Lower lobe of right lung (tissue), 2 donors: ENCODE data around the gene KMT2B. TPM values are rescaled to one million over a fixed set of nuclear protein-coding genes. Genes with fewer than 3 reads are reported as not detected.
"Not testable (repeated sequence)": the region's sequence is repeated elsewhere in the genome, so short reads cannot be mapped to it uniquely, and the experiment has no call there.

Source experiments
- ATAC-seq, 2 donors: fragments of 200-7000 bp; cut with Tn5 transposase; one replicate each; pipeline ENCODE4 v1.9.1; 2020 to 2022; ENCODE audit warnings: mild to moderate bottlenecking in 2 of 2, moderate library complexity in 2 of 2
- DNase-seq: peaks from one replicate; pipeline ENCODE4 v3.0.0-alpha.2; 2020
- H3K27ac ChIP-seq: fragments of 200-600 bp; one replicate; pipeline ENCODE4 v1.8.0; 2022
- H3K27me3 ChIP-seq: fragments of 200-600 bp; one replicate; pipeline ENCODE4 v1.8.0; 2022; ENCODE audit warnings: low read depth
- H3K36me3 ChIP-seq: fragments of 200-600 bp; one replicate; pipeline ENCODE4 v1.8.0; 2022; ENCODE audit warnings: mild to moderate bottlenecking
- H3K4me1 ChIP-seq: fragments of 200-600 bp; one replicate; pipeline ENCODE4 v1.8.0; 2022
- H3K4me3 ChIP-seq: fragments of 200-600 bp; one replicate; pipeline ENCODE4 v1.8.0; 2022; ENCODE audit warnings: mild to moderate bottlenecking
- H3K9me3 ChIP-seq: fragments of 200-600 bp; one replicate; pipeline ENCODE4 v1.8.0; 2022
- CTCF ChIP-seq: fragments of 200-600 bp; IDR thresholded peaks from one replicate; pipeline ENCODE4 v1.8.0; 2022; ENCODE audit warnings: antibody characterized with exemption, mild to moderate bottlenecking
- intact Hi-C: fragments of 100-400 bp; cut with DNase I; formaldehyde crosslinking; loops from one replicate; pipeline ENCODE4 v1.11.0; 2022
- total RNA-seq: library from RNA; stranded (reverse); fragmentation: NEBNext Ultra II Directional; extraction: Animal tissue kit (Norgen Biotek cat#: 25700); gene quantifications from one replicate; pipeline ENCODE4 v1.2.1, GENCODE V29; 2021
- donor health status: DM: no; HTN: yes; CAD: no; lungs with severe emphysema.

The KMT2B gene
- total RNA-seq, 1 donor from 2014 or later = 37.2 TPM

GRCh38 chr19:35722461-35722860 lies 4.7 kb downstream of the KMT2B start:
- no peak for DNase-seq

GRCh38 chr19:35722897-35723296 lies 5.1 kb downstream of the KMT2B start:
- intact Hi-C loops = no loop called here
- TF ChIP-seq CTCF = no peak
- Histone ChIP-seq H3K36me3 (peaks cover 77% of the 10 kb centered on the region), H3K27me3 (no peaks in the 10 kb centered on the region), H3K4me1 (peaks cover 15% of the 10 kb centered on the region), H3K4me3 (no peak overlapping the region), H3K27ac (no peak overlapping the region), H3K9me3 (no peaks in the 10 kb centered on the region)
- DNase-seq (no peak), ATAC-seq (no peak)

More at GRCh38 chr19:35722461-35722860, 4.7 kb downstream of the KMT2B start:
- H3K9me3 ChIP-seq = no peaks in the 10 kb centered on the region
- no peak for ATAC-seq
- intact Hi-C loops = no loop called here
- H3K36me3 ChIP-seq = peaks cover 72% of the 10 kb centered on the region
- H3K27me3 ChIP-seq = no peaks in the 10 kb centered on the region
- TF ChIP-seq CTCF = no peak
- no peak overlapping the region for H3K4me3 ChIP-seq
- peaks cover 15% of the 10 kb centered on the region for H3K4me1 ChIP-seq
- no peak overlapping the region for H3K27ac ChIP-seq

- Histone ChIP-seq H3K4me1 (peaks cover 13% of the 10 kb centered on the region), H3K9me3 (no peaks in the 10 kb centered on the region), H3K27ac (no peak overlapping the region), H3K36me3 (peaks cover 85% of the 10 kb centered on the region), H3K4me3 (no peak overlapping the region), H3K27me3 (no peaks in the 10 kb centered on the region)
- intact Hi-C loops = no loop called here
- DNase-seq (no peak), ATAC-seq (no peak)
- no peak for TF ChIP-seq CTCF
Observed at GRCh38 chr19:35723671-35724070, 5.9 kb downstream of the KMT2B start.

- DNase-seq, H3K4me3 ChIP-seq, H3K27me3 ChIP-seq, intact Hi-C loops, H3K4me1 ChIP-seq, H3K27ac ChIP-seq, H3K9me3 ChIP-seq, ATAC-seq: not testable (repeated sequence)
- peaks cover 89% of the 10 kb centered on the region for H3K36me3 ChIP-seq
Observed at GRCh38 chr19:35724132-35724531, 6.3 kb downstream of the KMT2B start.

- intact Hi-C loops = no loop called here
- DNase-seq = no peak
Observed at GRCh38 chr19:35724560-35724959, 6.8 kb downstream of the KMT2B start.

More at GRCh38 chr19:35724560-35724959, 6.8 kb downstream of the KMT2B start:
- Histone ChIP-seq H3K27ac (no peak overlapping the region), H3K4me3 (no peak overlapping the region), H3K9me3 (no peaks in the 10 kb centered on the region), H3K4me1 (peaks cover 4% of the 10 kb centered on the region), H3K36me3 (peaks cover 93% of the 10 kb centered on the region), H3K27me3 (no peaks in the 10 kb centered on the region)
- ATAC-seq = no peak
- no peak for TF ChIP-seq CTCF
